ENCODE data around the gene EIF6. TPM values are rescaled to one million over a fixed set of nuclear protein-coding genes. Genes with fewer than 3 reads are reported as not detected.

The EIF6 gene
- total and polyA plus RNA-seq, 2 of the 8 experiments (the other 6 are each of a cell fraction or from before 2014, with no cell fraction given) = 184 to 319 TPM

- Histone ChIP-seq H4K91ac (replicated peaks; ENCODE audit: insufficient read length, low read length) (no peak overlapping the region), H3K18ac (ENCODE audit: extremely low read depth, low read length) (no peak overlapping the region), H3K4me2 (ENCODE audit: insufficient read depth in 1 of 2, low read depth in 2 of 2, low read length in 2 of 2) (no peak overlapping the region), H3K23me2 (ENCODE audit: low read depth, low read length) (no peaks in the 10 kb centered on the region), H3K79me1 (ENCODE audit: low read depth, low read length) (no peaks in the 10 kb centered on the region), H2BK15ac (ENCODE audit: low read length) (no peak overlapping the region), H2BK12ac (ENCODE audit: low read depth, low read length) (no peak overlapping the region), H3K56ac (replicated peaks; ENCODE audit: insufficient read length, low read depth, low read length) (no peak overlapping the region), H3K23ac (ENCODE audit: insufficient read length) (no peak overlapping the region), H4K5ac (ENCODE audit: insufficient read length, low read depth, low read length) (no peak overlapping the region), H3K27me3 (replicated peaks in 1 of 4; ENCODE audit: control insufficient read depth in 3 of 4, extremely low read depth in 1 of 4, insufficient read depth in 3 of 4, low read length in 3 of 4) (no peaks in the 10 kb centered on the region), H2AFZ (ENCODE audit: low read length) (no peak overlapping the region), H2BK20ac (ENCODE audit: low read length) (no peak overlapping the region), H2BK5ac (ENCODE audit: low read depth, low read length) (no peak overlapping the region), H3K9me3 (ENCODE audit: insufficient read depth in 2 of 2, low read depth in 1 of 2, low read length in 1 of 2) (no peaks in the 10 kb centered on the region), H3K27ac (ENCODE audit: low read depth, low read length) (no peak overlapping the region), H3K9ac (replicated peaks in 1 of 4; ENCODE audit: extremely low read depth in 1 of 4, low read depth in 3 of 4, low read length in 3 of 4) (no peak overlapping the region), H3K79me2 (ENCODE audit: control insufficient read depth in 1 of 2, insufficient read depth in 2 of 2, low read length in 2 of 2) (no peaks in the 10 kb centered on the region), H3K4me1 (replicated peaks in 1 of 4; ENCODE audit: control insufficient read depth in 3 of 4, insufficient read depth in 4 of 4, low read length in 3 of 4) (peaks cover 2 to 10% (median 3%) of the 10 kb centered on the region in 4 experiments; a peak in 5 of 7 replicates), H3K4me3 (ENCODE audit: extremely low read depth in 1 of 4, insufficient read depth in 2 of 4, low read depth in 3 of 4, low read length in 4 of 4) (no peak overlapping the region), H2BK120ac (replicated peaks; ENCODE audit: low read depth, low read length) (no peak overlapping the region), H4K20me1 (replicated peaks in 1 of 2; ENCODE audit: control insufficient read depth in 1 of 2, insufficient read depth in 2 of 2, low read length in 2 of 2) (no peaks in the 10 kb centered on the region), H3K14ac (ENCODE audit: insufficient read length) (no peak overlapping the region), H4K8ac (ENCODE audit: extremely low read depth, insufficient read depth, low read length) (no peak overlapping the region), H3K4ac (replicated peaks; ENCODE audit: insufficient read length, low read depth, low read length) (no peak overlapping the region), H3K36me3 (ENCODE audit: control insufficient read depth in 2 of 4, insufficient read depth in 4 of 4, low read length in 3 of 4) (peaks cover 0 to 3% (median 0%) of the 10 kb centered on the region in 4 experiments; a peak in 3 of 8 replicates), H2AK5ac (ENCODE audit: low read depth, low read length) (no peak overlapping the region)
- CTCF ChIA-PET (ENCODE audit: partially characterized antibody) = interaction anchor here (0.6 to 1.2 kb wide), 2 partner anchors 21 to 98 kb away, joined by 3 to 5 read pairs; no protein-coding TSS in a partner anchor
- WGBS, 2 experiments (ENCODE audit: extremely low coverage in 1 of 2, insufficient coverage in 1 of 2, insufficient read length in 1 of 2, insufficient replicate concordance in 2 of 2, low coverage in 1 of 2, low lambda C conversion rate in 2 of 2, missing lambda C conversion rate in 1 of 2) = 92% methylated on average over 2 of the region's 2 CpGs; no CpG with 5 or more reads in 1 of the 2 experiments
- POLR2A ChIA-PET (ENCODE audit: partially characterized antibody) = interaction anchor here (1.8 kb wide), 1 partner anchor 19 kb away, joined by 10 read pairs; no protein-coding TSS in a partner anchor
- FAIRE-seq = no peak
- DNase-seq (ENCODE audit: low read depth in 1 of 2, low spot score in 2 of 2) = no peak
- TF ChIP-seq EP300 (IDR thresholded peaks at IDR 0.05; ENCODE audit: borderline replicate concordance in 1 of 2, low read depth in 2 of 2, low read length in 2 of 2) (no peak), POU5F1 (IDR thresholded peaks at IDR 0.05; ENCODE audit: low read depth, low read length) (no peak), SRF (IDR thresholded peaks at IDR 0.05; ENCODE audit: low read depth, low read length) (no peak), TAF1 (IDR thresholded peaks at IDR 0.05; ENCODE audit: low read depth, low read length) (no peak), JUN (IDR thresholded peaks at IDR 0.05; ENCODE audit: low read depth, low read length) (no peak), MAX (IDR thresholded peaks at IDR 0.05) (no peak), KDM1A (IDR thresholded peaks at IDR 0.05; ENCODE audit: borderline replicate concordance, low read length) (no peak), CHD2 (IDR thresholded peaks at IDR 0.05; ENCODE audit: low read length) (no peak), RFX5 (IDR thresholded peaks at IDR 0.05; ENCODE audit: borderline replicate concordance, low read depth, low read length) (no peak), FOSL1 (IDR thresholded peaks at IDR 0.05; ENCODE audit: insufficient read depth, low read depth, low read length) (no peak)
These were observed 40.6 kb downstream of the EIF6 start for GRCh38 chr20:35243986-35244385.

Data from H1 (cell line).